ENCODE measurements around the gene KRTAP7-1. TPM values are rescaled to one million over a fixed set of nuclear protein-coding genes. Genes with fewer than 3 reads are reported as not detected.

Gene KRTAP7-1
- not detected for total RNA-seq

GRCh38 chr21:30829659-30830058, at the start of gene KRTAP7-1:
Gene KRTAP7-1 (minus strand): TSS chr21:30829759. CDS start chr21:30829698, 61 bp downstream.
- no peak for TF ChIP-seq CTCF (IDR thresholded peaks at IDR 0.05; ENCODE audit: low read depth)

- TF ChIP-seq CTCF (IDR thresholded peaks at IDR 0.05; ENCODE audit: low read depth), result no peak
Observed at GRCh38 chr21:30874526-30874925, 45.0 kb upstream of the KRTAP7-1 start.

GRCh38 chr21:30847627-30848500, 18.3 kb upstream of the KRTAP7-1 start:
- TF ChIP-seq CTCF (IDR thresholded peaks at IDR 0.05; ENCODE audit: low read depth), result no peak

GRCh38 chr21:30842990-30843389, 13.4 kb upstream of the KRTAP7-1 start:
- TF ChIP-seq CTCF (IDR thresholded peaks at IDR 0.05; ENCODE audit: low read depth), result no peak

- no peak for TF ChIP-seq CTCF (IDR thresholded peaks at IDR 0.05; ENCODE audit: low read depth)
Observed at GRCh38 chr21:30839304-30839703, 9.7 kb upstream of the KRTAP7-1 start.

GRCh38 chr21:30838536-30838935, 9.0 kb upstream of the KRTAP7-1 start:
- no peak for TF ChIP-seq CTCF (IDR thresholded peaks at IDR 0.05; ENCODE audit: low read depth)

GRCh38 chr21:30831194-30831765, 1.7 kb upstream of the KRTAP7-1 start:
- TF ChIP-seq CTCF (IDR thresholded peaks at IDR 0.05; ENCODE audit: low read depth), result no peak

Measured in subcutaneous adipose tissue (tissue), 4 donors.